BLaER1 (cell line): Measurements from ENCODE around the gene DPYSL5.

Experiments used
- H3K27ac ChIP-seq: shearing (Covaris generic); formaldehyde crosslinking; 2 replicates; pipeline ENCODE4 v1.8.1; 2022
- H3K27me3 ChIP-seq: shearing (Covaris generic); formaldehyde crosslinking; 2 replicates; pipeline ENCODE4 v1.8.1; 2022
- H3K36me3 ChIP-seq: shearing (Covaris generic); formaldehyde crosslinking; 2 replicates; pipeline ENCODE4 v1.8.1; 2022
- H3K4me1 ChIP-seq: shearing (Covaris generic); formaldehyde crosslinking; 2 replicates; pipeline ENCODE4 v1.8.1; 2022
- H3K4me2 ChIP-seq: shearing (Covaris generic); formaldehyde crosslinking; 2 replicates; pipeline ENCODE4 v1.8.1; 2022
- H3K4me3 ChIP-seq: shearing (Covaris generic); formaldehyde crosslinking; 2 replicates; pipeline ENCODE4 v1.8.1; 2022
- H3K9ac ChIP-seq: shearing (Covaris generic); formaldehyde crosslinking; 2 replicates; pipeline ENCODE4 v1.8.1; 2022
- H3K9me3 ChIP-seq: shearing (Covaris generic); formaldehyde crosslinking; 2 replicates; pipeline ENCODE4 v1.8.1; 2022
- H4K20me1 ChIP-seq: shearing (Covaris generic); formaldehyde crosslinking; 2 replicates; pipeline ENCODE4 v1.8.1; 2022
- Cebpa-rat ChIP-seq: shearing (Covaris generic); IDR thresholded peaks from 2 replicates; pipeline ENCODE4 v1.8.1; 2022

DPYSL5 gene

DNA sequence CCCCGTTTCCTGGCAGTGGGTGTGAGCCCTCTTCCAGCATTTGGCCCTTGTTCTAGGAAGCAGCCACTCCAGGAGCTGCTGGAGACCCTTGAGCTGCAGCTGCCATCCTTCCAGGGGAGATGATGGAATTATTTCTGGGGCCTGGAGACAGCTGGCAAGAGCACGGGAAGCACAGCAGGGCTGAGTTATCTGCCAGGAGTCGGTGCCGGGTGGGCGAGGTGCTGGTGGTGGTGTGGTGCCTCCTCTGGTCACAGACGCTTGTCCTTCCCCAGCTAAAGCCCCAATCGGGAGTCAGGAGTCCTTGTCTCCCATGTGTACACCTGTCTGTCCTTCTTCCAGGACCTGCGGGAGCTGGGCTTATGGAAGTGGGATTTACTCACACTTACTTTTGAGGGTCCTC lies 36.0 kb downstream of the DPYSL5 start:
- Histone ChIP-seq H3K27ac (no peak overlapping the region), H3K9ac (no peak overlapping the region), H3K36me3 (no peaks in the 10 kb centered on the region), H3K9me3 (no peaks in the 10 kb centered on the region), H3K27me3 (no peaks in the 10 kb centered on the region), H4K20me1 (no peaks in the 10 kb centered on the region), H3K4me3 (no peak overlapping the region), H3K4me1 (peaks cover 12% of the 10 kb centered on the region), H3K4me2 (no peak overlapping the region)
- TF ChIP-seq Cebpa-rat = no peak

DNA sequence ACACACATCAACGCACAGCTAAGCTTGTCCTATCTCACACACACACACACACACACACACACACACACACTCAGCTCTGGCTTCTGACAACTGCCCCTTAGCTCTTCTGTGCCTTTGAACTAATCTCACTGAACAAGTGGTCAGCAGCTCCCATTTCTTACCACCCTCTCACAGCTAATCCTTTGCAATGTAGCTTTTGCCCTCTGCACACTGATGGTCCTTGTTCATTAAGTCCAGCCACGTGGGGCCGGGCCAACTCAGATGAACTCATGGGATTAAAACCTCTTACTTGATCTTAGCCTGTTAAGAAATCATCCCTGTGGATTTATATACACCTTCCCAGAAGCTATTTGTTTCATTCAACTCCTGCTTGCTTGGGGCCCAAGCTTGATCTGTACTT lies 36.6 kb downstream of the DPYSL5 start:
- no peaks in the 10 kb centered on the region for H3K27me3 ChIP-seq
- H3K4me1 ChIP-seq = peaks cover 12% of the 10 kb centered on the region
- H3K4me3 ChIP-seq = no peak overlapping the region
- H3K9me3 ChIP-seq = no peaks in the 10 kb centered on the region
- no peak overlapping the region for H3K4me2 ChIP-seq
- H4K20me1 ChIP-seq = no peaks in the 10 kb centered on the region
- H3K36me3 ChIP-seq = no peaks in the 10 kb centered on the region
- no peak overlapping the region for H3K9ac ChIP-seq
- TF ChIP-seq Cebpa-rat = no peak
- H3K27ac ChIP-seq = no peak overlapping the region

GRCh38 chr2:26885651-26886329 lies 37.9 kb downstream of the DPYSL5 start:
- no peaks in the 10 kb centered on the region for H3K36me3 ChIP-seq
- no peaks in the 10 kb centered on the region for H3K27me3 ChIP-seq
- no peak overlapping the region for H3K4me3 ChIP-seq
- peaks cover 12% of the 10 kb centered on the region for H3K4me1 ChIP-seq
- H3K4me2 ChIP-seq = no peak overlapping the region
- H3K27ac ChIP-seq = no peak overlapping the region
- no peaks in the 10 kb centered on the region for H4K20me1 ChIP-seq
- no peaks in the 10 kb centered on the region for H3K9me3 ChIP-seq
- TF ChIP-seq Cebpa-rat = no peak
- H3K9ac ChIP-seq = no peak overlapping the region

GRCh38 chr2:26886736-26887135 lies 38.8 kb downstream of the DPYSL5 start:
- no peak for TF ChIP-seq Cebpa-rat
- no peaks in the 10 kb centered on the region for H3K27me3 ChIP-seq
- no peak overlapping the region for H3K9ac ChIP-seq
- no peaks in the 10 kb centered on the region for H4K20me1 ChIP-seq
- H3K9me3 ChIP-seq = no peaks in the 10 kb centered on the region
- H3K27ac ChIP-seq = no peak overlapping the region
- H3K4me1 ChIP-seq = peaks cover 12% of the 10 kb centered on the region
- no peak overlapping the region for H3K4me3 ChIP-seq
- H3K4me2 ChIP-seq = peak overlapping the region; percentile 52; the same call in 1 of the 2 replicates
- H3K36me3 ChIP-seq = no peaks in the 10 kb centered on the region

- H3K4me1 ChIP-seq = peaks cover 12% of the 10 kb centered on the region
- TF ChIP-seq Cebpa-rat = no peak
- H3K4me2 ChIP-seq = peak overlapping the region; percentile 52
- H3K27me3 ChIP-seq = no peaks in the 10 kb centered on the region
- H3K9me3 ChIP-seq = no peaks in the 10 kb centered on the region
- no peak overlapping the region for H3K4me3 ChIP-seq
- no peaks in the 10 kb centered on the region for H4K20me1 ChIP-seq
- H3K27ac ChIP-seq = no peak overlapping the region
- H3K36me3 ChIP-seq = no peaks in the 10 kb centered on the region
- H3K9ac ChIP-seq = no peak overlapping the region
Observed at GRCh38 chr2:26887151-26887550, 39.2 kb downstream of the DPYSL5 start.

- H3K9me3 ChIP-seq = no peaks in the 10 kb centered on the region
- no peak overlapping the region for H3K4me2 ChIP-seq
- H3K4me1 ChIP-seq = peaks cover 12% of the 10 kb centered on the region
- no peak overlapping the region for H3K9ac ChIP-seq
- H3K36me3 ChIP-seq = no peaks in the 10 kb centered on the region
- no peak overlapping the region for H3K4me3 ChIP-seq
- H3K27me3 ChIP-seq = no peaks in the 10 kb centered on the region
- no peak overlapping the region for H3K27ac ChIP-seq
- no peak for TF ChIP-seq Cebpa-rat
- H4K20me1 ChIP-seq = no peaks in the 10 kb centered on the region
Observed at GRCh38 chr2:26889796-26890195, 41.9 kb downstream of the DPYSL5 start.

DNA sequence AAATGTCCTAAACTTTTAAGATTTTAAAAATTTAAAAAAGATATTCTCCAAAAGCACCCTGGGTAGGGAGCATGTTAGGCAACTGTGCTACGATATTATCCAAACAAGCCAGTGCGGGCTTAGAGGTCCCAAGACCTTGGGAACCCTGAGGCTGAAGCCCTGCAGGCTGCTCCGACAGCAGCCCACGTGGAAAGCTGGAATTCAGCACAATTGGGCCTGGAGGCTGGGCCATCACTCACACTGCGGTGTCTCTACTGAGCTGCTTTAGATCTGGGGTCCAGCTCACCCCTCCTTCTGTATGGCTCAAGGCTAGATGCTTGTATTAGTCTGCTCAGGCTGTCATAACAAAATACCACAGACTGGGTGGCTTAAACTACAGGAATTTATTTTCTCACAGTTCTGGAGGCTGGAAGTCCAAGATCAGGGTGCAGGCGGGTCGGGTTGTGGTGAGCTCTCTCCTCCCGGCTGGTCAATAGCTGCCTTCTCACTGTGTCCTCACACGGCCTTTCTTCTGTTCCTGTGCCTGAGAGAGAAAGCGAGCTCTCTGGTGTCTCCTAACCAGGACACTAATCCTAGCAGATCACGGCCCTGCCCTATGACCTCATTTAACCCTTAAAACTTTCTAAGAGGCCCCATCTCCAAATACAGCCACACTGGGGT lies 42.5 kb downstream of the DPYSL5 start:
- no peaks in the 10 kb centered on the region for H4K20me1 ChIP-seq
- no peaks in the 10 kb centered on the region for H3K27me3 ChIP-seq
- no peak overlapping the region for H3K4me2 ChIP-seq
- H3K27ac ChIP-seq = no peak overlapping the region
- no peaks in the 10 kb centered on the region for H3K36me3 ChIP-seq
- TF ChIP-seq Cebpa-rat = no peak
- H3K4me1 ChIP-seq = peaks cover 12% of the 10 kb centered on the region
- no peak overlapping the region for H3K9ac ChIP-seq
- H3K4me3 ChIP-seq = no peak overlapping the region
- peaks cover 7% of the 10 kb centered on the region for H3K9me3 ChIP-seq

DNA sequence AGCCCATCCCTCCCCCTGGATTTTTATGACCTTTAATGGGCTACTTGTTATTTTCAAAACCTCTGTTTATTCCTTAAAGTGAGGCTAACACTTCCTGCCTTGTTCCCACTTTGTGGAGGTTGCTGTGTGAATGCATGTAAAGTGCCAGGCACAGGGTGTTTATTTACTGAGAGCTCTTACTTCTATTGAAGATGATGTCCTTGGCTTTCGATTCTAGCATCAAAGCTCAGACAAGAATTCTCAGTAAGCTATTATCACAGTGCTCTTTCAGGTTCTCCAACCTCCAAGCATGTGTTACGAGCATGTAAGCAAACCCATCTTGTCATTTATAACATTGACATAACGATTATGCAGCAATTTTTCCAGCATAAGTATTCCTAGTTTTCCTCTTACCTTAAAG lies 44.2 kb downstream of the DPYSL5 start:
- no peaks in the 10 kb centered on the region for H3K36me3 ChIP-seq

GRCh38 chr2:26892922-26893524 lies 45.1 kb downstream of the DPYSL5 start:
- no peak overlapping the region for H3K4me3 ChIP-seq
- H4K20me1 ChIP-seq = no peaks in the 10 kb centered on the region

More for the DNA sequence above, 44.2 kb downstream of the DPYSL5 start:
- Histone ChIP-seq H3K27ac (no peak overlapping the region), H3K9me3 (peaks cover 12% of the 10 kb centered on the region), H3K9ac (no peak overlapping the region), H3K4me1 (peaks cover 7% of the 10 kb centered on the region), H3K27me3 (no peaks in the 10 kb centered on the region), H3K4me2 (no peak overlapping the region), H3K4me3 (no peak overlapping the region), H4K20me1 (no peaks in the 10 kb centered on the region)
- TF ChIP-seq Cebpa-rat = no peak

DNA sequence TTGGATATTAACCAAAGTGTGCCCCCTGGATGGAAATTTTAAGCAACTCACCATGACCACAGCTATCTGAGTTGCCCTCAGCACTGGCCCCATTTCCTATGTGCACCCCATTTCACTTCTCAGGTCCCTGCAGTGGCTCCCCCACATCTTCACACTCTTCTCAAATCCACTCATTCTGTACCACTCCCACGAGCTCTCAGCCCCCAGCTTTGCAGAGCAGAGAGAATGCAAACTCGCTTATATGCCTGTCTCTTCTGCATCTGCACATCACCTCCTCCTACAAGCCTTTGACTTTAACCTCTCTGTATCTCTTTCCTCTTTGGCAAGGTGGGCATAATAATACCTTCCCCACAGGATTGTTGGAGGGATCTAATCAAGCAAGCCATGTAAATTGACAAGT lies 46.2 kb downstream of the DPYSL5 start:
- Histone ChIP-seq H3K9me3 (peaks cover 12% of the 10 kb centered on the region), H3K4me3 (no peak overlapping the region), H3K9ac (no peak overlapping the region), H4K20me1 (no peaks in the 10 kb centered on the region), H3K27me3 (no peaks in the 10 kb centered on the region), H3K36me3 (no peaks in the 10 kb centered on the region), H3K4me1 (no peaks in the 10 kb centered on the region), H3K27ac (no peak overlapping the region), H3K4me2 (no peak overlapping the region)
- no peak for TF ChIP-seq Cebpa-rat

More at GRCh38 chr2:26892922-26893524, 45.1 kb downstream of the DPYSL5 start:
- no peaks in the 10 kb centered on the region for H3K27me3 ChIP-seq
- peaks cover 12% of the 10 kb centered on the region for H3K9me3 ChIP-seq
- no peak overlapping the region for H3K4me2 ChIP-seq
- no peak overlapping the region for H3K27ac ChIP-seq
- no peak for TF ChIP-seq Cebpa-rat
- no peaks in the 10 kb centered on the region for H3K36me3 ChIP-seq
- no peaks in the 10 kb centered on the region for H3K4me1 ChIP-seq
- no peak overlapping the region for H3K9ac ChIP-seq
